H9 (cell line): ENCODE results near the gene MRGPRG. TPM values are rescaled to one million over a fixed set of nuclear protein-coding genes. Genes with fewer than 3 reads are reported as not detected.

Source experiments
- DNase-seq: peaks from one replicate; pipeline ENCODE4 v3.0.0-alpha.2; 2017
- H2AFZ ChIP-seq: one replicate; pipeline ENCODE4 v1.6.1; 2013; ENCODE audit warnings: mild to moderate bottlenecking, low read length, control low read depth, moderate library complexity
- H2AK5ac ChIP-seq: 2 replicates; pipeline ENCODE4 v1.6.1; 2013; ENCODE audit warnings: low read length, control low read depth, mixed read lengths; ENCODE audit not compliant: insufficient read length
- H2BK120ac ChIP-seq: one replicate; pipeline ENCODE4 v1.6.1; 2013; ENCODE audit warnings: low read depth, mild to moderate bottlenecking, low read length, control low read depth, inconsistent platforms; ENCODE audit not compliant: poor library complexity, severe bottlenecking
- H2BK12ac ChIP-seq: 2 replicates; pipeline ENCODE4 v1.6.1; 2013; ENCODE audit warnings: low read length, control low read depth, mixed read lengths, low read depth; ENCODE audit not compliant: insufficient read length
- H2BK15ac ChIP-seq: 2 replicates; pipeline ENCODE4 v1.6.1; 2013; ENCODE audit warnings: low read depth, low read length, control low read depth
- H2BK20ac ChIP-seq: one replicate; pipeline ENCODE4 v1.6.1; 2013; ENCODE audit warnings: low read depth, mild to moderate bottlenecking, low read length, control low read depth, inconsistent platforms; ENCODE audit not compliant: poor library complexity, severe bottlenecking
- H2BK5ac ChIP-seq: 2 replicates; pipeline ENCODE4 v1.6.1; 2013; ENCODE audit warnings: low read length, control low read depth, mixed read lengths; ENCODE audit not compliant: insufficient read length
- H3K14ac ChIP-seq: 2 replicates; pipeline ENCODE4 v1.6.1; 2013; ENCODE audit warnings: low read length, control low read depth; ENCODE audit not compliant: insufficient read depth
- H3K18ac ChIP-seq: 2 replicates; pipeline ENCODE4 v1.6.1; 2013; ENCODE audit warnings: low read depth, mild to moderate bottlenecking, mixed read lengths, low read length, control low read depth; ENCODE audit not compliant: insufficient read length
- H3K23ac ChIP-seq: 2 replicates; pipeline ENCODE4 v1.6.1; 2013; ENCODE audit warnings: low read length, control low read depth, mixed read lengths, low read depth; ENCODE audit not compliant: insufficient read length
- H3K23me2 ChIP-seq: 2 replicates; pipeline ENCODE4 v1.6.1; 2013; ENCODE audit warnings: low read depth, mild to moderate bottlenecking, mixed read lengths, low read length, control low read depth; ENCODE audit not compliant: insufficient read length, poor library complexity, severe bottlenecking
- H3K27ac ChIP-seq: 2 replicates; pipeline ENCODE4 v1.5.1; 2013; ENCODE audit warnings: low read length, control low read depth, mixed read lengths, low read depth; ENCODE audit not compliant: insufficient read length
- H3K27me3 ChIP-seq: 2 replicates; pipeline ENCODE4 v1.6.1; 2013; ENCODE audit warnings: low read length, control low read depth, inconsistent platforms; ENCODE audit not compliant: insufficient read depth
- H3K4ac ChIP-seq: 2 replicates; pipeline ENCODE4 v1.6.1; 2013; ENCODE audit warnings: low read depth, mild to moderate bottlenecking, control low read depth, inconsistent platforms, low read length, moderate library complexity
- H3K4me1 ChIP-seq: 2 replicates; pipeline ENCODE4 v1.6.1; 2013; ENCODE audit warnings: low read length, control low read depth, inconsistent platforms; ENCODE audit not compliant: insufficient read depth
- H3K4me2 ChIP-seq: 2 replicates; pipeline ENCODE4 v1.6.1; 2013; ENCODE audit warnings: low read length, control low read depth, mixed read lengths; ENCODE audit not compliant: insufficient read length, insufficient read depth
- H3K56ac ChIP-seq: 2 replicates; pipeline ENCODE4 v1.6.1; 2013; ENCODE audit warnings: low read depth, mild to moderate bottlenecking, mixed read lengths, low read length, control low read depth; ENCODE audit not compliant: insufficient read length
- H3K79me1 ChIP-seq: 2 replicates; pipeline ENCODE4 v1.6.1; 2013; ENCODE audit warnings: low read depth, mild to moderate bottlenecking, moderate library complexity, low read length, control low read depth, inconsistent platforms; ENCODE audit not compliant: insufficient read depth, poor library complexity, severe bottlenecking
- H3K79me2 ChIP-seq: 2 replicates; pipeline ENCODE4 v1.6.1; 2013; ENCODE audit warnings: low read length, control low read depth, inconsistent platforms; ENCODE audit not compliant: insufficient read depth
- H3K9ac ChIP-seq: 2 replicates; pipeline ENCODE4 v1.6.1; 2013; ENCODE audit warnings: low read length, control low read depth, mixed read lengths; ENCODE audit not compliant: insufficient read length; ENCODE audit errors: extremely low read depth
- H3K9me3 ChIP-seq: one replicate; pipeline ENCODE4 v1.6.1; 2013; ENCODE audit warnings: low read depth, low read length, inconsistent platforms; ENCODE audit not compliant: control insufficient read depth
- H3T11ph ChIP-seq: one replicate; pipeline ENCODE4 v1.6.1; 2013; ENCODE audit warnings: mild to moderate bottlenecking, low read length, control low read depth, inconsistent platforms
- H4K20me1 ChIP-seq: one replicate; pipeline ENCODE4 v1.6.1; 2013; ENCODE audit not compliant: control insufficient read depth, insufficient read length, insufficient read depth
- H4K5ac ChIP-seq: 2 replicates; pipeline ENCODE4 v1.6.1; 2013; ENCODE audit warnings: low read depth, mild to moderate bottlenecking, mixed read lengths, low read length, control low read depth; ENCODE audit not compliant: insufficient read length
- H4K8ac ChIP-seq: replicated peaks from 2 replicates; pipeline ENCODE4 v1.6.1; 2013; ENCODE audit warnings: low read length, control low read depth, mixed read lengths, low read depth; ENCODE audit not compliant: insufficient read length
- H4K91ac ChIP-seq: 2 replicates; pipeline ENCODE4 v1.6.1; 2013; ENCODE audit warnings: low read depth, mild to moderate bottlenecking, moderate library complexity, mixed read lengths, low read length, control low read depth; ENCODE audit not compliant: insufficient read length
- H3K27ac Mint-ChIP-seq, 3 experiments: 2 replicates in 2 of 3; 3 replicates in 1 of 3; pipeline ENCODE4 v1.8.0; 2020 to 2021; ENCODE audit warnings: mixed read lengths in 3 of 3, mild to moderate bottlenecking in 1 of 3, moderate library complexity in 1 of 3
- H3K27me3 Mint-ChIP-seq: 2 replicates; pipeline ENCODE4 v1.8.0; 2021; ENCODE audit warnings: low read depth, mild to moderate bottlenecking, moderate library complexity, mixed read lengths
- H3K36me3 Mint-ChIP-seq, 3 experiments: 2 replicates in 2 of 3; 3 replicates in 1 of 3; pipeline ENCODE4 v1.8.0; 2020 to 2021; ENCODE audit warnings: low read depth in 3 of 3, mixed read lengths in 3 of 3; ENCODE audit not compliant: insufficient read depth in 1 of 3
- H3K4me1 Mint-ChIP-seq, 2 experiments: 2 replicates each; pipeline ENCODE4 v1.8.0; 2020; ENCODE audit warnings: mixed read lengths in 2 of 2
- H3K4me3 Mint-ChIP-seq, 2 experiments: 2 replicates in 1 of 2; 3 replicates in 1 of 2; pipeline ENCODE4 v1.8.0; 2020 to 2021; ENCODE audit warnings: mild to moderate bottlenecking in 2 of 2, mixed read lengths in 2 of 2, moderate library complexity in 1 of 2
- H3K9me3 Mint-ChIP-seq, 2 experiments: 2 replicates in 1 of 2; 3 replicates in 1 of 2; pipeline ENCODE4 v1.8.0; 2020; ENCODE audit warnings: mild to moderate bottlenecking in 2 of 2, mixed read lengths in 2 of 2, moderate library complexity in 1 of 2
- WGBS: extraction: QIAGEN DNeasy Blood & Tissue Kit; methylation state at CpG from one replicate; pipeline ENCODE4 v1.1.7; 2013; ENCODE audit warnings: missing lambda C conversion rate, low lambda C conversion rate, mixed read lengths; ENCODE audit not compliant: insufficient read length; ENCODE audit errors: extremely low coverage; 5-methylcytosine and 5-hydroxymethylcytosine counted together
- total RNA-seq: library from RNA; stranded (reverse); gene quantifications from 2 replicates; pipeline ENCODE4 v1.2.1, GENCODE V29; 2021
- TF ChIP-seq, protein P1 (sequence below): fragments of 200-600 bp; sonication (generic); conservative IDR thresholded peaks from 3 replicates; pipeline ENCODE4 v1.8.0; 2021; ENCODE audit warnings: antibody characterized with exemption, mild to moderate bottlenecking

Gene MRGPRG
- total RNA-seq, 1 experiment from 2014 or later, result not detected

DNA sequence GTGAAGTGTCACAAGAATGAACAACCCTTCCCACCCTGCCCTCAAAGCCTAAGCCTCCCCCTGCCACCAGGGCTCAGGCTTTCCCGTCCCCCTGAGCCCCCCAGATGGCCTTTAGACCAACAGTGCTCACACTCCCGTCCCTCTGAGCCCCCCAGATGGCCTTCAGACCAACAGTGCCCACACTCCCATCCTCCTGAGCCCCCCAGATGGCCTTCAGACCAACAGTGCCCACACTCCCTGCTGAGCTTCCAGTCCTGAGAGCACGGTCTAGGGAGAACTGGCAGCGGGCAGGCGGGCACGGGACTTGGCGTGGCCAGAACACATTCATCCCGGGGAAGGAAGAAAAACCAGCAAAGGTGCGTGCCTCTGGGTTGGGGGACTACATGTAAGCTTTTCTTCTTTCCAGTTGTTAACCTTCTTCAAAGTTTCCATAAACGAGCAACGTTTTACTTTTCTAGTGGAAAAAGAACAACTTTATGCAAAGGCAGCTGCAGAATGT, 2.5 kb downstream of the MRGPRG start:
- Histone ChIP-seq H3K27me3 (no peaks in the 10 kb centered on the region), H3K18ac (no peak overlapping the region), H3K23ac (no peak overlapping the region), H3K23me2 (no peaks in the 10 kb centered on the region), H4K5ac (no peak overlapping the region), H2AK5ac (no peak overlapping the region), H3K4ac (no peak overlapping the region), H3K14ac (no peak overlapping the region), H2BK120ac (no peak overlapping the region), H4K91ac (no peak overlapping the region), H3K79me2 (no peaks in the 10 kb centered on the region), H3K4me1 (no peaks in the 10 kb centered on the region), H2AFZ (no peak overlapping the region), H2BK12ac (no peak overlapping the region), H4K20me1 (no peaks in the 10 kb centered on the region), H3T11ph (no peak overlapping the region), H3K9me3 (no peaks in the 10 kb centered on the region), H3K56ac (no peak overlapping the region), H4K8ac (no peak overlapping the region), H2BK5ac (no peak overlapping the region), H3K4me2 (no peak overlapping the region), H3K27ac (no peak overlapping the region), H3K9ac (no peak overlapping the region), H2BK15ac (no peak overlapping the region), H3K79me1 (no peaks in the 10 kb centered on the region), H2BK20ac (no peak overlapping the region)
- no CpG with 5 or more reads among the region's 11 CpGs for WGBS
- DNase-seq, result peak; percentile 17
- Mint-ChIP-seq H3K4me1 (peaks cover 21 to 23% of the 10 kb centered on the region in 2 experiments), H3K4me3 (no peak overlapping the region), H3K27ac (no peak overlapping the region; a peak in 2 of 7 replicates), H3K27me3 (peaks cover 17% of the 10 kb centered on the region), H3K9me3 (peaks cover 0 to 4% of the 10 kb centered on the region in 2 experiments; a peak in 3 of 5 replicates), H3K36me3 (no peaks in the 10 kb centered on the region)
- TF ChIP-seq, protein P1, sequence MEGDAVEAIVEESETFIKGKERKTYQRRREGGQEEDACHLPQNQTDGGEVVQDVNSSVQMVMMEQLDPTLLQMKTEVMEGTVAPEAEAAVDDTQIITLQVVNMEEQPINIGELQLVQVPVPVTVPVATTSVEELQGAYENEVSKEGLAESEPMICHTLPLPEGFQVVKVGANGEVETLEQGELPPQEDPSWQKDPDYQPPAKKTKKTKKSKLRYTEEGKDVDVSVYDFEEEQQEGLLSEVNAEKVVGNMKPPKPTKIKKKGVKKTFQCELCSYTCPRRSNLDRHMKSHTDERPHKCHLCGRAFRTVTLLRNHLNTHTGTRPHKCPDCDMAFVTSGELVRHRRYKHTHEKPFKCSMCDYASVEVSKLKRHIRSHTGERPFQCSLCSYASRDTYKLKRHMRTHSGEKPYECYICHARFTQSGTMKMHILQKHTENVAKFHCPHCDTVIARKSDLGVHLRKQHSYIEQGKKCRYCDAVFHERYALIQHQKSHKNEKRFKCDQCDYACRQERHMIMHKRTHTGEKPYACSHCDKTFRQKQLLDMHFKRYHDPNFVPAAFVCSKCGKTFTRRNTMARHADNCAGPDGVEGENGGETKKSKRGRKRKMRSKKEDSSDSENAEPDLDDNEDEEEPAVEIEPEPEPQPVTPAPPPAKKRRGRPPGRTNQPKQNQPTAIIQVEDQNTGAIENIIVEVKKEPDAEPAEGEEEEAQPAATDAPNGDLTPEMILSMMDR, result no peak
